SK-MEL-5 (cell line): ENCODE data around the gene MYDGF. TPM values are rescaled to one million over a fixed set of nuclear protein-coding genes. Genes with fewer than 3 reads are reported as not detected.

ENCODE experiments used
- DNase-seq: peaks from one replicate; pipeline ENCODE4 v3.0.0-alpha.2; 2016; ENCODE audit warnings: low read depth, low spot score
- in situ Hi-C: cut with HindIII; loops from 2 replicates; pipeline ENCODE4 v1.10.0; 2016; ENCODE audit warnings: low sequenced_read_pairs, high pct_unique_total_duplicates, low pct_unique_long_range_greater_than_20kb
- total RNA-seq: library from RNA; depleted of rRNA; stranded (reverse); fragments of >200 nt; shearing (Covaris generic); gene quantifications from 2 replicates; pipeline ENCODE4 v1.2.3, GENCODE V29; 2014; rRNA removed

MYDGF gene
- total RNA-seq, 1 experiment from 2014 or later, result 321 TPM

GRCh38 chr19:4636151-4636717, 33.9 kb downstream of the MYDGF start:
- in situ Hi-C loops, result no loop called here
- DNase-seq, result peak; percentile 47

GRCh38 chr19:4635754-4636116, 34.4 kb downstream of the MYDGF start:
- in situ Hi-C loops, result no loop called here
- DNase-seq, result no peak

DNA sequence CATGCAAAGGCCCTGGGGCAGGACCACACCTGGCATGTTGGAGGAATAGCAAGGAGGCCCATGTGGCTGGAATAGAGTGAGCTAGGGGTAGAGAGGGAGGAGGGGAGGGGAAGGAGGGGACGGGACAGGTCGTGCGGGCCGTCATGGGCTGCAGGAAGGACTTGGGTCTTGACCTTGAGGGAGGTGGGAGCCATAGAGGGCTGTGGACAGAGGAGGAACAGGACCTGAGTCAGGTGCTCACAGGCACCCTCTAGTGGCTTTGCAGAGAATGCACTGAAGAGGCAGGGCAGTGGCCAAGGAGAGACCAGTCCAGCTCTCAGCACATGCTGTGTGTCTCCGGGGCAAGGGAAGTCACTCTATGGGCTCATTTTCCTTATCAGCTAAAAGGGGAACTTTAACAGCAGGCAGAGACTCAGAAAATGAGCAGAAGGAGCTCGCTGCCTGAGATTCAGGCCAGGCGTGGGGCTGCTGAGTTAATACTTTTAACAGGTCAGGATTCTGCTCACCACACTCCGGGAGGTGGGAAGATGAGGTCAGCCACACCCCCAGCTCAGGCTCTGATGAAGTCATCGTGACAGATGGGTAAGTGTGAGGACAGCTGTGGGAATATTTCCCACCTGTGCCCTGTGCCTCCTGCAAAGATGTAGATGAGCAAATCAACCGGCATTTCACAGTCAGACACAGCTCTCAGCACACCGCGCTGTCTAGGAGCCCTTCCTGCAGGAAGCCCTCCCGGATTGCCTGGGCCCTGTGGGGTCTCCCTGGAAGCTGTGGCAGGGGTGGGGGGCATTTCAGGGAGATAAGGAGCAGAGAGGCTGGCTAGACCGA, 36.8 kb downstream of the MYDGF start:
- in situ Hi-C loops, result no loop called here
- DNase-seq, result peak; percentile 79

GRCh38 chr19:4624733-4625362, 45.3 kb downstream of the MYDGF start:
- in situ Hi-C loops, result no loop called here
- peak; percentile 53 for DNase-seq

- DNase-seq, result no peak
- in situ Hi-C loops, result no loop called here
These were observed 45.8 kb downstream of the MYDGF start for GRCh38 chr19:4624301-4624700.

DNA sequence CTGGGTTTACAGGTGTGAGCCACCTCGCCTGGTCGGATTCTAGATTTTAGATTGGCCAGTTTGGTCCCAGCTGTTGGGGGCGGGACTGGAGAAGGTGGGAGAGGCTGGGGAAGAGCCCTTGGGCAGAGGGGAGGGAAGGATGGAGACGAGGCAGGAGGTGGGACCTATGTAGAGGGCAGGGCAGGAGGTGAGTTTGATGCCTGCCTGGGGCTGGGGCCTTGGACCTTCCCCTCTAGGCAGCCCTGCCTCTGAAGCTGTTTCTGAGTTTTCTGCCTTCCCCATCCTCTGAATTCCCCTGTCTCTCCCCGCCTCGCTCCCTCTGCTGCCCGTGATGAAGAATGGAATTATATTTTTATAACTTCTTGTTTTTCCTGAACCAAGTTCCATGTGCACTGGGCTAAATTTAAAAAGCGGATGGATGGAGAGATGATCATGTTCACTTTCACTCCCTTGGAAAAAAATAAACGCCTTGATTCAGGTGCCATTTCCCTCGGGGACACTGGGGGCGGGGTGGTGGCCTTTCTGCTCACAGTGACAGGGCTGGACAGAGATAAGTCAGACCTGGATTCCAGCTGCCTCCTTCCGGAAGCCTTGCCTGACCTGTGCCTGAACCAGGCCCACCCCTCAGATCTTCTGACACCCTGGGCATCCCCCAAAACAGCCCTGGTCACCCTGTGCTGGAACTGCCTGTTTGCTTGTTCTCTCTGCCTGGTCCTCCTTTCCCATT, 47.3 kb downstream of the MYDGF start:
- no peak for DNase-seq
- in situ Hi-C loops, result no loop called here

- in situ Hi-C loops, result no loop called here
- no peak for DNase-seq
These were observed 49.5 kb downstream of the MYDGF start for GRCh38 chr19:4620675-4621074.

- no peak for DNase-seq
- in situ Hi-C loops, result no loop called here
These were observed 50.4 kb downstream of the MYDGF start for GRCh38 chr19:4619668-4620294.

GRCh38 chr19:4618019-4618418, 52.1 kb downstream of the MYDGF start:
- no peak for DNase-seq
- in situ Hi-C loops, result no loop called here

DNA sequence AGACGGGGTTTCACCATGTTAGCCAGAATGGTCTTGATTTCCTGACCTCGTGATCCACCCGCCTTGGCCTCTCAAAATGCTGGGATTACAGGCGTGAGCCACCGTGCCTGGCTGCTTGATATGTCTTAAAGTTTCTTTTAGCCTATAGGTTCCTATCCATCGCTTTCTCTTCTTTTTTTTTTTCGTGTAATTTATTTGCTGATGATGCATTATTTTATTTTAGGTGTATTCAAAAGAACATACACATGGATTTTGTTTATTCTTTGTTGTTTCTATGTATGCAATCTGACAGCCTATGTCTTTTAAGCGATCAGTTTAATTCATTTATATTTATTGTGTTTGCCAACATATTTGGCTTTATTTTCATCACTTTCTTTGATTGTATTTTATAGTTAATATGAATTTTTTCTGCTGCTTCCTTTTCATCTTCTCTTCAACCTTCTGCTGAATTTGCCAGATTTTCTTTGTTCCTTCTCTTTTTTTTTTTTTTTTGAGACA, 56.8 kb downstream of the MYDGF start:
- in situ Hi-C loops, result no loop called here
- no peak for DNase-seq

- in situ Hi-C loops, result no loop called here
These were observed 60.1 kb downstream of the MYDGF start for GRCh38 chr19:4609878-4610511.

More at GRCh38 chr19:4609878-4610511, 60.1 kb downstream of the MYDGF start:
- no peak for DNase-seq

Other genes with a start within 250 kb of the MYDGF start
- 57.7 and 62.3 TPM in 2 replicates for gene UBXN6, start 212.5 kb downstream of the MYDGF start, total RNA-seq
- gene HDGFL2, start 198.0 kb downstream of the MYDGF start, total RNA-seq, result 24.5 and 25.2 TPM in 2 replicates
- gene PLIN4, start 151.9 kb downstream of the MYDGF start, total RNA-seq, result 0.05 TPM in 2 replicates
- gene PLIN5, start 135.1 kb downstream of the MYDGF start, total RNA-seq, result 1.2 TPM in 1 of 2 replicates, not detected in the other
- gene LRG1, start 130.3 kb downstream of the MYDGF start, total RNA-seq, result 0.05 and 0.21 TPM in 2 replicates
- 6.3 and 6.9 TPM in 2 replicates for gene SEMA6B, start 110.7 kb downstream of the MYDGF start, total RNA-seq
- gene TNFAIP8L1, start 30.8 kb downstream of the MYDGF start, total RNA-seq, result 2.8 and 3.5 TPM in 2 replicates
- gene DPP9, start 53.5 kb upstream of the MYDGF start, total RNA-seq, result 34.4 and 47.9 TPM in 2 replicates
- gene FEM1A, start 121.4 kb upstream of the MYDGF start, total RNA-seq, result 10.7 and 11.6 TPM in 2 replicates
- gene TICAM1, start 161.4 kb upstream of the MYDGF start, total RNA-seq, result 2.6 and 3.1 TPM in 2 replicates
- gene PLIN3, start 197.3 kb upstream of the MYDGF start, total RNA-seq, result 36.2 and 42.2 TPM in 2 replicates
- gene ARRDC5, start 232.6 kb upstream of the MYDGF start, total RNA-seq, result not detected in 2 replicates
- gene UHRF1, start 239.2 kb upstream of the MYDGF start, total RNA-seq, result 5.3 and 5.7 TPM in 2 replicates